KBM-7 (cell line): ENCODE measurements around the gene ALG6.
"Not testable (repeated sequence)": the region's sequence is repeated elsewhere in the genome, so short reads cannot be mapped to it uniquely, and the experiment has no call there.

Experiments
- DNase-seq: peaks from one replicate; pipeline ENCODE4 v3.0.0-alpha.2; 2015
- in situ Hi-C: fragments of 300-500 bp; cut with MboI; formaldehyde crosslinking; loops from 2 replicates; pipeline ENCODE4 v1.14.3; 2020; ENCODE audit warnings: low sequenced_read_pairs, low pct_unique_long_range_greater_than_20kb, mixed read lengths

Gene ALG6

GRCh38 chr1:63405987-63406386, 38.6 kb downstream of the ALG6 start:
- DNase-seq = no peak
- in situ Hi-C loops = no loop called here

DNA sequence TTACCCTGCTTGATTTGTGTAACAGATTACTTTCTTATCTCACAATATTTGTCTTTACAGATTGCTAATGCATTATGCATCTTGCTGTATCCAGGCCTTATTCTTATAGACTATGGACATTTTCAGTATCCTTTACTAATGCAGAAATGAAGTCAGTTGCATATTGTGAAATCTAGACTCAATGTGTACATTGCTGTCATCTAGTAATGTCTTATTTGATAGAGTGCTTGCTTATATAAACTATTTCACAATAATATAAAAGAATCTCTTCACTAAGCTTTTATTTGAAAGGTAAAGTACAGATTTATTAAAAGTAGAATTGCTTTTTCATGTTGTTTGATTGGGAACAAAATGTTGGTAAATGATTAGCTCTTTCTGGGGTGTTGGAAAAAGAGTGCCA, 39.6 kb downstream of the ALG6 start:
- in situ Hi-C loops = no loop called here
- DNase-seq = no peak

DNA sequence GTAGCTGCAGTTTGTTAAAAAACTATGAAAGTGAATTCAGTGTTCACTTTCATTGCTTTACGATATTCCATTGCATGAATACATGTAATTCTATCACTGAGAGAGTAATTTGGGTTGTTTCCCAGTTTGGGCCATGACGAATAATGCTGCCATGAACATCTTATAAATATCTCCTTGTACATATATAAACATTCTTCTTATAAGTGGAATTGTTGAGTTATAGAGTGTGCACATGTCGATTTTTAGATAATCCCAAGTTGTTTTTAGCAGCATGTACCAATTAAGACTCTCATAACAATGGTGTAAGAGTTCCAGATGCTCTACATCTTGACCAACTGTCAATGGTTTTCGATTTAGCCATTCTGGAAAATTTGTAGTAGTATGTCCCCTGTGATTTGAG, 40.9 kb downstream of the ALG6 start:
- in situ Hi-C loops = no loop called here
- DNase-seq = no peak

DNA sequence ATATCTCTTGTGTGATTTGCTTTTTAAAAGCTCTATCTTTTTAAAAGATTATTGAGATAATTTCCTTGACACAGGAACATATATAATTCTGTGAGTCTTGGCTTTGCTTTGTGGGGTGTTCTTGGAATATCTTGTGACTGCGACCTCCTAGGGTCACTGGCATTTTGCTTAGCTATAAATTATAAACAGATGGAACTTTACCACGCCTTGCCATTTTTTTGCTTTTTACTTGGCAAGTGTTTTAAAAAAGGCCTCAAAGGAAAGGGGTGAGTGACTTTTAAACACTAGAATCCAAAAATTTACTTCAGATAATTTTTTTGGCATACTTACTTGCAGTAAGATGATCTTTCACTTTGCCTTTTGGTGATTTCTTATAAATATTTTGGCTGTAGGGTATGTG, 43.6 kb downstream of the ALG6 start:
- no peak for DNase-seq
- in situ Hi-C loops = no loop called here

DNA sequence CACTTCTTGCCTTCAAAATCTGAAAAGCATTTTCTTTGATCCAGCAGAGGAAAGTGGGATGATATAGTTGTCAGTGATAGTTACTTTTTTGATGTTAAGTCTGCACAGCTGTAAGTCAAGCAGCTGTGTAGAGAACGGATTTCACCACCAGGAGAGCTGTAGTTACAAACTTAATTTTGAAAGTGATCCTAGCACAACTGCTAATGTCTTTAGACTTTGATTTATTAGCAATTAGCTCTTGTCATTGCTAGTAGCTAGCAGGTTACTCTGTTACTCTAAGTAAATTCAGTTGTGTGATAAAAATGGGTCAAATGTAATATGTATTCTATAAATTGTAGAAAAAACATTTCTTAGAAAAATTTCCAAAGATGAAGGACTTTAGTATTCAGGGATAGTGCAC, 46.0 kb downstream of the ALG6 start:
- in situ Hi-C loops = no loop called here
- no peak for DNase-seq

DNA sequence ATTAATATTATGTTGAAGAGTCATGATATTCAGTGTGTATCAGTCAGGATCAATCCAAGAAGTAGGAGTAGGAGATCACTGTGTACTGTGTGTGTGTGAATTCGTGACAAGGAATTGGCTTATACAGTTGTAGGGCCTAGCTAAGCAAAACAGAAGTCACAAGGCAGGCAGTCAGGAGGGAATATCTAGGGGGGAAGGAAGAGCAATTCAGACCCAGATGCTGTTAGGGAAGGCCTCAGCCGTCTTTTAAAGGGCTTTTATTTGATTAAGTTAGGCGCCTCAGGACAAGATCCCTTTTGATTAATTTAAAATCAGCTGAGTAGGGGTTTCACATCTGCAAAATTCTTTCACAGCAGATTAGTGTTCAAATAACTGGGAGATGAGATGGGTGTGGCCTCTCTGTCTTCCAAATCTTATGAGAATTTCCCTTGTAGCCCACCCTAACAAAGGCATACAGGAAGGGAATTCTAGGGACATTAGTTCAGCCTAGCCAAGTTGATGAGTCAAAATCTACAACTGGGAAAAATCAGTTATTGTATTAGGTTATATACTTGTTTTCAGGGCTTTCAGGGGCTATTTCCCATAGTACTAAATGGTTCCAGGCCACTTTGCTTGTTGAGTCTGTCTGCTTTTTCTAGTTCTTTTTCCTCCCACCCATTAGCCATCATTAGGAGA, 47.4 kb downstream of the ALG6 start:
- DNase-seq = no peak
- in situ Hi-C loops = no loop called here

GRCh38 chr1:63418101-63418500, 50.7 kb downstream of the ALG6 start:
- DNase-seq = no peak
- in situ Hi-C loops = no loop called here

DNA sequence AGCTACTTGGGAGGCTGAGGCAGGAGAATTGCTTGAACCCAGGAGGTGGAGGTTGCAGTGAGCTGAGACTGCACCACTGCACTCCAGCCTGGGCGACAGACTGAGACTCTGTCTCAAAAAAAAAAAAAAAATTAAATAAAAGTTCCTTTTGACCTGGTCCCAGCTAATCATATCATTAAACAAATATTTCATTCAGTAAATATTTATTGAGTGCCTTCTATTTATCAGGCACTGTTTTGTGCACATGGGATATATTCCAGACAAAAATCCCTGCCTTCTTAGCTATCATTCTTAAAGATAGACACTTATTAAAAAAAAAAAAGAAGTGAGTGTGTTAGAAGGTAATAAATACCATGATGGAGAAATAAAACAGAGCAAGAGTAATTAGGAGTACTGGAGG, 53.3 kb downstream of the ALG6 start:
- in situ Hi-C loops, DNase-seq: not testable (repeated sequence)

DNA sequence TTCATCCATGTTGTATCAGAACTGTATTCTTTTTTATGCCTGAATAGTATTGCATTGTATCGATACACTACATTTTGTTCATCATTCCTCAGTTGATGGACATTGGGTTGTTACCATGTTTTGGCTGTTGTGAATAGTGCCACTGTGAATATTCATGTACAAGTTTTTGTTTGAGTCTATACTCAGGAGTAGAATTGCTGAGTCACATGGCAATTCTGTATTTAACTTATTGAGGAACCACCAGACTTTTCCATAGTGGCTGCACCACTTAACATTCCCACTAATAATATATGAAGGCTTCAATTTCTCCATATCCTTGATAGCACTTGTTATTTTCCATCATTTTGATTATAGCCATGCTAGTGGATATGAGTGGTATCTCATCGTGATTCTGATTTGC, 56.2 kb downstream of the ALG6 start:
- DNase-seq = no peak
- in situ Hi-C loops = no loop called here

DNA sequence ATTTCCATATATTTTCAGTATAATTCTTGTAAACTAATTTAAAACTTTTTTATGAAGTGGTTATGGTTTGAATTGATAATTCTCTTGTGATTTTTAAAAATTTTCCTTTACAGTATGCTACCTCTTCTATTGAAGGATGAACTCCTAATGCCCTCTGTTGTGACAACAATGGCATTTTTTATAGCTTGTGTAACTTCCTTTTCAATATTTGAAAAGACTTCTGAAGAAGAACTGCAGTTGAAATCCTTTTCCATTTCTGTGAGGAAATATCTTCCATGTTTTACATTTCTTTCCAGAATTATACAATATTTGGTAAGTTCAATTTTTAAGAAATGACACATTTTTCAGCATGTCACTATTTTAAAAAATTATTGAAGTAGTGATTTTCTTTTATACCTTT, 61.4 kb downstream of the ALG6 start:
- DNase-seq = no peak
- in situ Hi-C loops = no loop called here

GRCh38 chr1:63429281-63429680, 61.9 kb downstream of the ALG6 start:
- in situ Hi-C loops = no loop called here
- DNase-seq = no peak

GRCh38 chr1:63435161-63435560, 67.7 kb downstream of the ALG6 start:
- in situ Hi-C loops = no loop called here
- DNase-seq = no peak

DNA sequence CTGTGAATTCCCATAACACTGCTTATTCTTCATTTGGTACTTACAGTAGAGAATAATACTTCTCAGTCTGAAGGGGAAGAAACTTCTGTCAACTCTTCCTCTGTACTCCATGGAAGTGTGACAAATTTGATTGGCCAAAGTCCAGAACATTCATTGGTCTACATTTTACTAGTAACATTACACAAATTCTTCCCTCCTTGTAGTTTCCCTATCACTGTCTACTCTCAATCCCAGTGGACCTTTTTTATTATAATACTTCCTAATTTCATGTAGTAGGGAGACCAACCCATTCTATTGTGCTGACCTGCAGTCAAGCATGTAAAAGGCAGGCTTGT, 74.7 kb downstream of the ALG6 start:
- in situ Hi-C loops = no loop called here

GRCh38 chr1:63448731-63449246, 81.4 kb downstream of the ALG6 start:
- in situ Hi-C loops = no loop called here
- DNase-seq = no peak

More for the DNA sequence above, 74.7 kb downstream of the ALG6 start:
- no peak for DNase-seq

- in situ Hi-C loops = no loop called here
- DNase-seq = no peak
These were observed 83.0 kb downstream of the ALG6 start for GRCh38 chr1:63450416-63450815.

DNA sequence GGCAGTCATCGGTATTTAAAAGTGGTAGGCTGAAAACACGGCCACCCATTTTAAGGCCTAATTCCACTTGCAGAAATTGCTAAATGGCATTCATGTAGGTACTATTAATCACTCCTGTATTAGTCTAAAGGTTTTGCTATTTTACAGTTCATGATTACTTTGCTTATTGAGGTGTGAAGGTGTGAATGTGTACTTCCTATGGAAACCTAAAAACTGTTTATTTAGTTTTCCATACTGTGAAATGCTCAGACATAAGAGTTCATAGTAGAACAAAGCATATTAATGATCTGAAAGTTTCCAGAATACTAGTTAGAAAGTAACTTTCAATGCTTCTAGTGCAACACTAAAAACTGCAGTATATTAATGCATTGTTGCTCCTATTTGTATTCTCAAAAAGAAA, 85.8 kb downstream of the ALG6 start:
- no peak for DNase-seq
- in situ Hi-C loops = no loop called here

- peak; percentile 9 for DNase-seq
- in situ Hi-C loops = no loop called here
These were observed 86.8 kb downstream of the ALG6 start for GRCh38 chr1:63454269-63454668.

GRCh38 chr1:63458750-63459149, 91.3 kb downstream of the ALG6 start:
- in situ Hi-C loops = no loop called here
- DNase-seq = no peak

- no peak for DNase-seq
- in situ Hi-C loops = no loop called here
These were observed 94.3 kb downstream of the ALG6 start for GRCh38 chr1:63461661-63462230.

GRCh38 chr1:63463248-63463647, 95.8 kb downstream of the ALG6 start:
- no peak for DNase-seq
- in situ Hi-C loops = no loop called here

- no peak for DNase-seq
- in situ Hi-C loops = no loop called here
These were observed 98.8 kb downstream of the ALG6 start for GRCh38 chr1:63466181-63466580.
